ENCODE measurements around the gene MAP1LC3C.

The MAP1LC3C gene

GRCh38 chr1:241999026-241999425 is at the start of gene MAP1LC3C:
MAP1LC3C (minus strand) TSS chr1:241999098; CDS start chr1:241999008, 90 bp downstream.
- in situ Hi-C loops (cut with HindIII; ENCODE audit: low pct_ligation_motif_present, low pct_unique_long_range_greater_than_20kb, low sequenced_read_pairs) = no loop called here
- DNase-seq = no peak

- in situ Hi-C loops (cut with HindIII; ENCODE audit: low pct_ligation_motif_present, low pct_unique_long_range_greater_than_20kb, low sequenced_read_pairs) = no loop called here
- no peak for DNase-seq
These were observed 44.3 kb upstream of the MAP1LC3C start for GRCh38 chr1:242043165-242043564.

DNA sequence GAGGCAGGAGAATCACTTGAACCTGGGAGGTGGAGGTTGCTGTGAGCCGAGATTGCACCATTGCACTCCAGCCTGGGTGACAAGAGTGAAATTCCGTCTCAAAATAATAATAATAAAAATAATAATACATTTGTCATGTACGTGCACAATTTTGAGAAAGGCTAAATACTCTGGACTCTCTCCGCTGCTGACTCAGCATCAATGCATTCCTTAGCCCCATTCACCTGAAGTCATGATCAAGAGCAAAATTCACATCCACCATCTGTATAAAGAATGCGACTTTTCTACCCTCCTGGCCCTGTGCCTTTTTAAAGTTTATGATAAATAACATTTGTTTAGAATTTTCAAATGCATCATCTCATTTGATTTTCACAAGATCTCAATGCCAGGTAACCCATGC is 35.5 kb upstream of the MAP1LC3C start:
- no peak for DNase-seq
- in situ Hi-C loops (cut with HindIII; ENCODE audit: low pct_ligation_motif_present, low pct_unique_long_range_greater_than_20kb, low sequenced_read_pairs) = no loop called here

DNA sequence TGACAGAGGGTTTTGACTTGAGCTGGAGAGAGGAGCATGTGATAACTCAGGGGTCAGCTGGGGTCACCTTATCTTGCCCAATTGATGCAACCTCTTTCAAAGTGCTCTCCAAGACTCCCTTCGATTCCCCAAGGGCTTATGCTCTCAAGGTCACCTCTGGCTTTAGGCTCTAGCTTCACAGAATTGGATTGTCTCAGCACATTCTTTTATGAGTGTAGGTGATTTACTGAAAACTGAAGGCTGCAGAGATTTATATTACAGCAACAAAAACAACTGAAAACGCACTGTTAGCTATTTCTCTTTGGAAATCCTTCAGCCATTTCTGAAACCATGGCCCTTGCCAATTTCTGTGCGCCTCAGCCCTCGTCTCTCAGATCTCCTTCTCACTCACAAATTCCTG is 34.5 kb upstream of the MAP1LC3C start:
- no peak for DNase-seq
- in situ Hi-C loops (cut with HindIII; ENCODE audit: low pct_ligation_motif_present, low pct_unique_long_range_greater_than_20kb, low sequenced_read_pairs) = no loop called here

DNA sequence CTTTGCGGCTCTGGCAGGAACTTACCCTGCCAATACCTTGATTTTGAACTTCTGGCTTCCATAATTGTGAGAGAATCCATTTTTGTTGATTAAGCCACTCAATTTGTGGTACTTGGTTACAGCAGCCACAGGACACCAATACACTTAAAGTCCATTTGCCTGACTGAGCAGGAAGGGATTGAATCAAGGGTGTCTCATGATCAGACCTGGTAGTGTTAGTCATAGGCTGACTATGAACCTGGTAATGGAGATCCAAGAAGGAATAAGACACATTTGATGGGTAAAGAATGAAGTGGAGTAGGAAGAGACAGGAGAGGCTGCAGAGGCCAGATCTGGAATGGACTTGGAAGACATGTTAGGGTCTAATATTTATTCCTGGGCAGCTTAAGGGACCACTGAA is 31.2 kb upstream of the MAP1LC3C start:
- in situ Hi-C loops (cut with HindIII; ENCODE audit: low pct_ligation_motif_present, low pct_unique_long_range_greater_than_20kb, low sequenced_read_pairs) = no loop called here
- no peak for DNase-seq

DNA sequence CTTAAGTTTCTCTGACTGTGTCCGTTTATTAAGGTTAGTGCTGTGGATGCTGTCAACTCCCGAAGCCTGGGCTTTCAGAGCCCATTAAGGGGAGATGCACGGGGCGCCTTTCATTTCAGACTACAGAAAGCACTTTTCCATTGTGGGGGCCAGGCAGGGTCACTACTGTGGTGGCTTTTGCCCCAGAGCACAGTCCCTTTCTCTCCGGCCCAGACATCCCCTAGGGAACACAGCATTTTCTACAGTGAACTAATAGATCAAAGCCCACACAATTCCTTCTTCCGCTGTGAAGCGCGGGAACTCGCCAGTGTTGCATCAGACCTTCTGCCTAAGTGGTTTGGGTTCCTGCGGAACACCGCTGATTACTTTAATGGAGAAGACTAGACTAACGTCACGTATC is 26.8 kb upstream of the MAP1LC3C start:
- in situ Hi-C loops (cut with HindIII; ENCODE audit: low pct_ligation_motif_present, low pct_unique_long_range_greater_than_20kb, low sequenced_read_pairs) = no loop called here
- no peak for DNase-seq

DNA sequence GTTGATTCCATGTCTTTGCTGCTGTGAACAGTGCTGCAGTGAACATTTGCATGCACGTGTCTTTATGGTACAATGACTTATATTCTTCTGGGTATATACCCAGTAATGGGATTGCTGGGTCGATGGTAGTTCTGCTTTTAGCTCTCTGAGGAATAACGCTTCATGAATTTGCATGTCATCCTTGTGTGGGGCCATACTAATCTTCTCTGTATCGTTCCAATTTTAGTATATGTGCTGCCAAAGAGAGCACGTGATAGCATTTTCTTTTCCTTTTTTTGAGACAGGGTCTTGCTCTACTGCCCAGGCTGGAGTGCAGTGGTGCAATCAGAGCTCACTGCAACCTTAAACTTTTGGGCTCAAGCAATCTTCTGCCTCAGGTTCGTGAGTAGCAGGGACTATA is 24.9 kb upstream of the MAP1LC3C start:
- in situ Hi-C loops (cut with HindIII; ENCODE audit: low pct_ligation_motif_present, low pct_unique_long_range_greater_than_20kb, low sequenced_read_pairs) = no loop called here
- DNase-seq = no peak

- in situ Hi-C loops (cut with HindIII; ENCODE audit: low pct_ligation_motif_present, low pct_unique_long_range_greater_than_20kb, low sequenced_read_pairs) = no loop called here
- DNase-seq = no peak
These were observed 20.1 kb upstream of the MAP1LC3C start for GRCh38 chr1:242019018-242019417.

DNA sequence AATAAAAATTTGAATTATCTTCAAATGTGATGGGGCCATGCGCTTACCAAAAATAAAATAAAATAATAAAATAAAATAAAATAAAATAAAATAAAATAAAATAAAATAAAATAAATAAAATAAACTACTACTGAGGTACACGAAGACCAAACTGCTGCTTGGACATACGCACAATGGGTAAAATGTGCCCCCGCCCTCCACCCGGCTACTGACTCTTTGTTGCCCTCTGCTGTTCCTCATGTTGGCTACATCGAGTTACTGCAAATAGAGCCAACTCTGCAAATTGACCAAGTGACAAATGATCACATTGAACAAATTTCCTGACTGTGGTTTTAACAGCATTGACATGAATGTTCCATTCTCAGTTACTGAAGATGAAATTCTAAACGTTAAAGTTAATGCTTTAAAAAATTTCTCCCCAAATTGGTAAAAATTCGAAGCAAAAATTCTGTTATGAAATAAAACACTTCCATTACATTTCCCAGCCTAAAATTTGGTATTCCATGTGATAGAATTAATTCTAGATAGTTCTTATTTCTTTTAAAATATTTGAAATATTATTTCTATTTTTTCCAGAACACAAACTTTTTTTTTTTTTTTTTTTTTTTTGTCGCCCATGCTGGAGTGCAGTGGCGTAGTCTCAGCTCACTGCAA is 18.8 kb upstream of the MAP1LC3C start:
- DNase-seq = peak; percentile 71
- in situ Hi-C loops (cut with HindIII; ENCODE audit: low pct_ligation_motif_present, low pct_unique_long_range_greater_than_20kb, low sequenced_read_pairs) = no loop called here

DNA sequence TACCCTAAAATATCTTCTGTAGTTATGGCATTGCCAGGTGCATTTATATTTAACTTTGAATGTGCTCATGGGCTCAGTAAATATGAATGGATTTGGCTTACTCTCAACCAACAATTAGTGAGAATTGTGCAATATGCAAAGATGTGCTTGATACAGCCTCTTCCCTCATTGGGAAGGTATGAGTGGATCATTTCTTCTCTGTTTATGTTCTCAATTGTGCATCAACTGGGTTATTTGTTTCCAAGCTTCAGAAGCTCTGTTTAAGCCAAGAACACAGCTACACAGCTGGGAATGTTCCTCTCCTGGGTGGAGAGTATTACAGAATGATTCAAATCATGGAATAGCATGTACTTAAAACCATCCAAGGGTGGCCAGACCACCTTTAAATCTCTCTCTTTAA is 17.6 kb upstream of the MAP1LC3C start:
- no peak for DNase-seq
- in situ Hi-C loops (cut with HindIII; ENCODE audit: low pct_ligation_motif_present, low pct_unique_long_range_greater_than_20kb, low sequenced_read_pairs) = no loop called here

GRCh38 chr1:242011894-242012660 is 13.2 kb upstream of the MAP1LC3C start:
- in situ Hi-C loops (cut with HindIII; ENCODE audit: low pct_ligation_motif_present, low pct_unique_long_range_greater_than_20kb, low sequenced_read_pairs) = no loop called here
- no peak for DNase-seq

- in situ Hi-C loops (cut with HindIII; ENCODE audit: low pct_ligation_motif_present, low pct_unique_long_range_greater_than_20kb, low sequenced_read_pairs) = no loop called here
- no peak for DNase-seq
These were observed 10.1 kb upstream of the MAP1LC3C start for GRCh38 chr1:242008826-242009495.

DNA sequence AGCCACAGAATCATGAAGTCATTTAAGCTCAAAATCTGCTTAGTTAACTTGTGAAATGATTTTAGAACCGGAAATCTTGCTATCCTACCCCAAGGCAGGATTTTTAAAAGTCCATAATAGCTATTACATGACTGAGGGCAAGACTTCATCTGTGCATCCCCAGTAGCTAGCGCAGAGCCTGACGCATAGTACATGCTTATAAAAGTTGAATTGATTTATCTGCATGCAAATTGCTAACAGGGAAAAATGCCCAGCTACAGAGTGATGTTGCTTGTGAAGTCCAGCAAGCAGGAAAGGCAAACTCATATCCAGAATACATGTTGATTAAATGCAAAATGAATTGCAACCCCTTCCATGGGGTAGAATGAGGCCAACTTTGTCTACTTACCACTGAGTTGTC is 8.1 kb upstream of the MAP1LC3C start:
- no peak for DNase-seq
- in situ Hi-C loops (cut with HindIII; ENCODE audit: low pct_ligation_motif_present, low pct_unique_long_range_greater_than_20kb, low sequenced_read_pairs) = no loop called here

- in situ Hi-C loops (cut with HindIII; ENCODE audit: low pct_ligation_motif_present, low pct_unique_long_range_greater_than_20kb, low sequenced_read_pairs) = no loop called here
- DNase-seq = no peak
These were observed 7.1 kb upstream of the MAP1LC3C start for GRCh38 chr1:242005866-242006535.

- DNase-seq = peak; percentile 45
- in situ Hi-C loops (cut with HindIII; ENCODE audit: low pct_ligation_motif_present, low pct_unique_long_range_greater_than_20kb, low sequenced_read_pairs) = no loop called here
These were observed 6.0 kb upstream of the MAP1LC3C start for GRCh38 chr1:242004751-242005495.

GRCh38 chr1:242002510-242002909 is 3.6 kb upstream of the MAP1LC3C start:
- DNase-seq = no peak
- in situ Hi-C loops (cut with HindIII; ENCODE audit: low pct_ligation_motif_present, low pct_unique_long_range_greater_than_20kb, low sequenced_read_pairs) = no loop called here

DNA sequence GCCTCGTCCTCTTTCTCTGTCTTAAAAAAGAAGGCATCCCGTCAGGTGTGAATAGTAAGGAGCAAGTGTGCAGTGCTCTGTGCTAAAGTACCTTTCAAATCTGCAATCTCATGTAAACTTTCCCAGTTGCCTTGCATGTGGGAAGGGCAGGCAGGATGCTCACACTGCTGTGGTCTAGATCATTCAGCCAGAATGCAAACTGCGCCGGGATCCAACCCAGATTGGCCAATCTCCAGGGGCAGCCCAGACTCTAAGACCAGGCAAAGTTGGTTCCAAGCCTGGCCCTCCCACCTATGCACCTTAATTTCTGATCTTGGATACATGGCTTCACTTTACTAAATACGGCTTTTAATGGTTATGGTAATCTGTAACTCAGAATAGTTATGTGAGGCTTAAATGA is 3.2 kb upstream of the MAP1LC3C start:
- no peak for DNase-seq
- in situ Hi-C loops (cut with HindIII; ENCODE audit: low pct_ligation_motif_present, low pct_unique_long_range_greater_than_20kb, low sequenced_read_pairs) = no loop called here

- no peak for DNase-seq
- in situ Hi-C loops (cut with HindIII; ENCODE audit: low pct_ligation_motif_present, low pct_unique_long_range_greater_than_20kb, low sequenced_read_pairs) = no loop called here
These were observed 1.5 kb upstream of the MAP1LC3C start for GRCh38 chr1:242000434-242000833.

Data from ACHN (cell line).